ENCODE measurements around the gene USP46.

Gene USP46

DNA sequence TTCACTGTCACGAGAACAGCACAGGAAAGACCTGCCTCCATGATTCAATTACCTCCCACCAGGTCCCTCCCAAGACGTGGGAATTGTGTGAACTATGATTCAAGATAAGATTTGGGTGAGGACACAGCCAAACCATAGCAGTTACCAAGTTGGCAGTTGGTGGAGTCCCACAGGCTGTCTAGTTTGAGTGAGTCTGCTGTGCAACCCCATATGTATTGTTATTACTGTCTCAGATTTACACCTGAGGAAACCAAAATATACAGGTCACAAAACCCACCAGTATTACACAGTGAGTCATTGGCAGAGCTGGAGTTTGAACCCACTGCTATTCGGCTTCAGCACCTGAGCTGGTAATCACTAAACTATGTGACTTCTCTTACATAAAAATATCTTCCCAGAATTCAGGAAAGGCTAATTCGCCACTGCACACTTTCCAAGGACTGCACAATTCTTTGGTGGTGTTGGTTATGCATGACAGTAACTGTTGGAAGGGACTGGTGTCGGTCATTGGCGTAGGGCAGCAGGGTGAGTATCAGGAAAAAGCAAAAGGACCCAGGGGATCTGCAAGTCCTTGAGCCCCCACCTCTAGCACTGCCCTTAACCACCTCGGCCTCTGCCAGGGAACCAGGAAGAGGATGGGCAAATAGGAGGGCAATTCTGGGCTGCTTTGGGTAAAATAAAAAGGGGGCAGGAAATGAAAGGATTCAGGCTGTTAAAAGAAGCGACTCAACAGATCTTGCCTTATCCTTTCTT lies 110.1 kb downstream of the USP46 start:
- in situ Hi-C loops (cut with HindIII; ENCODE audit: low pct_ligation_motif_present, low pct_unique_long_range_greater_than_20kb, low sequenced_read_pairs): no loop called here

DNA sequence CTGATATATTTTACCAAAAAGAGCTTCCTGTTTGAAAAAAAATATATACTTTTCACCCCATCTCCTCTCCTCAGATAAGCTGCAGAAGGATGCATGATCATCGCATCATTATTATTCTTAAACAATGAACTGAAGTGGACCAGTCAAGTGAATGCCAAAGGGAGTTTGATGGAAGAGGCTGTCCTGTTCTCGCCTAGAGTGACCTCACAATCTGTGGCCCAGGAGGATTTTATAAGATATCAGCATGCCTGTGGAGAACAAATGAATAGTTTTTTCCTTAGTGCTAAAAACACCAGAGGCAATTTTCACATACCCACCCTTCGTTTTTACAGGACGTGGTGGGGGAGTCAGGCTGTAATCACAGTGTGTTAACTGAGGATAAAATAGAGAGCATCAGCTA lies 112.7 kb downstream of the USP46 start:
- DNase-seq: no peak
- in situ Hi-C loops (cut with HindIII; ENCODE audit: low pct_ligation_motif_present, low pct_unique_long_range_greater_than_20kb, low sequenced_read_pairs): no loop called here

More for the DNA sequence above, 110.1 kb downstream of the USP46 start:
- DNase-seq: no peak

DNA sequence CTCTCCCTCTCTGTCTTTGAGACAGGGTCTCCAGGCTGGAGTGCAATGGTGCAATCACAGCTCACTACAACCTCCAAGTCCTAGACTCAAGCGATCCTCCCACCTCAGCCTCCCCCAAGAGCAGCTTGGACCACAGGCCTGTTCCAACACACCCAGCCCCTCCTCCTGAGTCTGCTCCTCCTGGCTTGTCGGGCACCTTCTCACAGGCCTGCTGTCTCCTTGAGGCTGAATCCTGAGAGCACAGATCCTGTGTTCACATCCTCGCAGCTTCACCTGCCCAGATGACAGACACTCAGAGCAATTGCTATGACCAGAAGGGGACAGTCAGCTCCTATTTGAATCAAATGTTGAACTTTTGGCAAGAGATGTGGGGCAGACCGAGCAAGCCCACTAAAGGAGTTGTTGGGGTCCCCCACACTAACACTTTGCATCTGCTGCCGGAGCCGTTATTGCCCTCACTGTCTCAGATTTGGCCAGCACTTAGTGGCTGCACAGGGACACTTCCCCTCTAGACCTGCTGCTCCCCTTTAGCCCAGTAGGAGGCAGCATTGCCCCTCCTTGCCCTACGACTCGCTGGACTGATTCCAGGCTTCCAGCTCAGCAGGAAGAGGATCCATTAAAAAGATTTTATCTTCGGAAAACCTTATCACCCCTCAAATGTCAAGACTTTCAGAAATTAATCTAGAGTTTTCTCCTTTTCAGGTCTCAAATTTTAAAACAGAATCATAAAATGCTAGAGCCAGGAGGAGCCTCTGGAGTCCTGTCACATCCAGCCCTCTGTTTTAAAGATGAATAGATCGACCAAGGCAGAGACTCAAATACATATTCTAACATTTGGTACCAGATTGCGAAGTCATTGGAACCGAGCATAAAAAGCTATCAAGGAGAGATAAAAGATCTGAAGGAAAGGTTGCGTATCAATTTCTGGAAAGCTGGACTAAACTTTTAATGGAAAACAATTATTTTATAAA lies 113.7 kb downstream of the USP46 start:
- peak; percentile 61 for DNase-seq
- in situ Hi-C loops (cut with HindIII; ENCODE audit: low pct_ligation_motif_present, low pct_unique_long_range_greater_than_20kb, low sequenced_read_pairs): no loop called here
